Uterus (tissue), 4 donors: Measurements from ENCODE around the gene ADIG. TPM values are rescaled to one million over a fixed set of nuclear protein-coding genes. Genes with fewer than 3 reads are reported as not detected.

Experiments
- DNase-seq, 2 donors: peaks; one replicate each; pipeline ENCODE4 v3.0.0-alpha.2; 2019 to 2020
- H3K27ac ChIP-seq, 2 donors: fragments of 200-600 bp; sonication (generic); 1 replicate in 1 of 2; 2 replicates in 1 of 2; pipeline ENCODE4 v1.5.1; 2016 to 2018
- H3K27me3 ChIP-seq, 2 donors: fragments of 200-600 bp; sonication (generic); one replicate each; pipeline ENCODE4 v1.5.1; 2018 to 2019; ENCODE audit warnings: control low read depth in 1 of 2
- H3K36me3 ChIP-seq, 2 donors: fragments of 200-600 bp; sonication (generic); one replicate each; pipeline ENCODE4 v1.5.1; 2019; ENCODE audit warnings: control low read depth in 1 of 2
- H3K4me1 ChIP-seq, 2 donors: fragments of 200-600 bp; sonication (generic); one replicate each; pipeline ENCODE4 v1.5.1; 2018 to 2019; ENCODE audit warnings: control low read depth in 1 of 2
- H3K4me3 ChIP-seq, 2 donors: fragments of 200-600 bp; sonication (generic); 1 replicate in 1 of 2; 2 replicates in 1 of 2; pipeline ENCODE4 v1.5.1; 2018 to 2019; ENCODE audit warnings: mild to moderate bottlenecking in 1 of 2
- H3K9me3 ChIP-seq, 2 donors: fragments of 200-600 bp; sonication (generic); one replicate each; pipeline ENCODE4 v1.5.1; 2019; ENCODE audit warnings: control low read depth in 1 of 2
- POLR2A ChIP-seq, 2 donors: fragments of 450-650 bp; IDR thresholded peaks; one replicate each; pipeline ENCODE4 v1.6.1; 2016; ENCODE audit warnings: antibody characterized with exemption in 2 of 2, mild to moderate bottlenecking in 1 of 2, moderate library complexity in 1 of 2
- intact Hi-C: fragments of 100-400 bp; cut with DNase I; formaldehyde crosslinking; loops from one replicate; pipeline ENCODE4 v1.15.1; 2023; ENCODE audit warnings: low total_unique reads
- total RNA-seq, 4 donors: library from RNA; depleted of rRNA in 3 of 4; stranded (reverse); fragments of >200 nt in 3 of 4; gene quantifications; one replicate each; pipeline versions ENCODE4 v1.1.0 to v1.2.4, GENCODE V29; 2014 to 2023
- TF ChIP-seq, protein P1 (sequence below), 4 experiments: fragments of 200-600 bp in 2 of 4; fragments of 450-650 bp in 2 of 4; sonication (generic) in 2 of 4; IDR thresholded peaks; one replicate each; pipeline ENCODE4 v1.5.1; 2016 to 2019; ENCODE audit warnings: antibody characterized with exemption in 4 of 4, mild to moderate bottlenecking in 2 of 4, moderate library complexity in 1 of 4
- donor health status: DM: yes; HTN: yes; CAD: no.

The ADIG gene
- total RNA-seq, 4 donors from 2014 or later: not detected

DNA sequence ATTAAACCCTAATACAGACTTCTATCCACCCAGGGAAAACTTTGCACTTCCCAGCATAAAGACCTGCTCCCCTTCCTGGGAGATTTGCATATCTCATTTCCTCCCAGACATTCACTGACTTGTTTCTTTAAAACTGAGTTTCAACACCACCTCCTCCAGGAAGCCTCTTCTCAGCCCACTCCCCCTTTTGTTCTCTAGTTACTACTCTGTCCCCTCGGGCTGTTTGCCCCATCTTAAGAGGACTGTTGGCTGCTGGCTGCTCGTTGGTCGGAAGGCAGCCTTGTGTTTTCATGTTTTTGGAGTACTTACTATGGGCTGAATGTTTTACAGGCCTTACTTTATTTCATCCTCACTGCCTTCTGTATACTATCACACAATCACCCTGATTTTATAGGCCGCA lies 27.2 kb downstream of the ADIG start:
- intact Hi-C loops: no loop called here

DNA sequence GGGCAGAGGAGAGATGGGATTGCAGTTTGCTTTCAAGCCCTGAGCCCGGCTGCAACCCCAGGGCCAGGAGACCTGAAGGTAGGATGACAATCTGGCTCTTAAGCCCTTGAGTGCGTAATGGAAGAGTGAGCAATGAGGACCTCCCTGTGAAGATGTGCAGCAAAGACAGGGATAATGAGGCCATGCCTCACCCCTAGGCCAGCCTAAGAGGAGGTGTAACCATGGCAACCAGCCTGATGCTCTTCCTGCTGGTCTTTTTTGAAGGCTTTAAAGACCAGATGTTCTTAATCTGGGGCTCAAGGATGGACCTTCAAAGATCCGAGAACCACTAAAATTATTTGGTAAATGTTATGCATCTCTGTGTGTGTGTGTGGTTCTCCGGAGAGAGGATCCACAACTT lies 28.8 kb downstream of the ADIG start:
- no peak for DNase-seq
- TF ChIP-seq, protein P1, sequence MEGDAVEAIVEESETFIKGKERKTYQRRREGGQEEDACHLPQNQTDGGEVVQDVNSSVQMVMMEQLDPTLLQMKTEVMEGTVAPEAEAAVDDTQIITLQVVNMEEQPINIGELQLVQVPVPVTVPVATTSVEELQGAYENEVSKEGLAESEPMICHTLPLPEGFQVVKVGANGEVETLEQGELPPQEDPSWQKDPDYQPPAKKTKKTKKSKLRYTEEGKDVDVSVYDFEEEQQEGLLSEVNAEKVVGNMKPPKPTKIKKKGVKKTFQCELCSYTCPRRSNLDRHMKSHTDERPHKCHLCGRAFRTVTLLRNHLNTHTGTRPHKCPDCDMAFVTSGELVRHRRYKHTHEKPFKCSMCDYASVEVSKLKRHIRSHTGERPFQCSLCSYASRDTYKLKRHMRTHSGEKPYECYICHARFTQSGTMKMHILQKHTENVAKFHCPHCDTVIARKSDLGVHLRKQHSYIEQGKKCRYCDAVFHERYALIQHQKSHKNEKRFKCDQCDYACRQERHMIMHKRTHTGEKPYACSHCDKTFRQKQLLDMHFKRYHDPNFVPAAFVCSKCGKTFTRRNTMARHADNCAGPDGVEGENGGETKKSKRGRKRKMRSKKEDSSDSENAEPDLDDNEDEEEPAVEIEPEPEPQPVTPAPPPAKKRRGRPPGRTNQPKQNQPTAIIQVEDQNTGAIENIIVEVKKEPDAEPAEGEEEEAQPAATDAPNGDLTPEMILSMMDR (IDR thresholded peaks at IDR 0.05): no peak
- no peak for TF ChIP-seq POLR2A (IDR thresholded peaks at IDR 0.05)
- no peaks in the 10 kb centered on the region for H3K36me3 ChIP-seq
- no peaks in the 10 kb centered on the region for H3K9me3 ChIP-seq
- intact Hi-C loops: no loop called here
- H3K4me1 ChIP-seq: no peaks in the 10 kb centered on the region
- no peaks in the 10 kb centered on the region for H3K27me3 ChIP-seq
- no peak overlapping the region for H3K27ac ChIP-seq
- no peak overlapping the region for H3K4me3 ChIP-seq

More for the DNA sequence above, 27.2 kb downstream of the ADIG start:
- no peak overlapping the region for H3K4me3 ChIP-seq
- no peaks in the 10 kb centered on the region for H3K36me3 ChIP-seq
- H3K4me1 ChIP-seq: no peaks in the 10 kb centered on the region
- no peaks in the 10 kb centered on the region for H3K27me3 ChIP-seq
- no peak overlapping the region for H3K27ac ChIP-seq
- TF ChIP-seq, protein P1 (IDR thresholded peaks at IDR 0.05): no peak
- no peak for TF ChIP-seq POLR2A (IDR thresholded peaks at IDR 0.05)
- DNase-seq: no peak
- H3K9me3 ChIP-seq: no peaks in the 10 kb centered on the region

DNA sequence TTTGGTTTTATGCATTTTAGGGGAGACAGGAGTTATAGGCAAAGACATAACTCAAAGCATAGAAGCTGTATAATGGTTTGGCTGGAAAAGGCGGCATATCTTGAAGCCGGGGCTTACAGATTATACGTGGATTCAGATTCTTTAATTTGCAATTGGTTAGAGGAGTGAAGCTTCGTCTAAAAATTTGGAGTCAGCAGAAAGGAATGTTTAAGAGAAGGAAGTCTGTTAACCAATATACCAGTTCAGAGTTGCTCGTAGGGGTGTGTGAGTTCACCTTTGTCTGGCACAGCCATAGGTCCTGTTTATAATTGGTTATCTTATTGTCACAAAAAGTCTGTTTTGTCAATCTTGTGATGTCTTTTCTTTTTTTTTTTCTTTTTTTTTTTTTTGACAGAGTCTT lies 29.5 kb downstream of the ADIG start:
- intact Hi-C loops: no loop called here
- no peak overlapping the region for H3K27ac ChIP-seq
- no peaks in the 10 kb centered on the region for H3K27me3 ChIP-seq
- H3K4me3 ChIP-seq: no peak overlapping the region
- H3K4me1 ChIP-seq: no peaks in the 10 kb centered on the region
- no peak for TF ChIP-seq POLR2A (IDR thresholded peaks at IDR 0.05)
- TF ChIP-seq, protein P1 (IDR thresholded peaks at IDR 0.05): no peak
- no peak for DNase-seq
- no peaks in the 10 kb centered on the region for H3K9me3 ChIP-seq
- no peaks in the 10 kb centered on the region for H3K36me3 ChIP-seq

DNA sequence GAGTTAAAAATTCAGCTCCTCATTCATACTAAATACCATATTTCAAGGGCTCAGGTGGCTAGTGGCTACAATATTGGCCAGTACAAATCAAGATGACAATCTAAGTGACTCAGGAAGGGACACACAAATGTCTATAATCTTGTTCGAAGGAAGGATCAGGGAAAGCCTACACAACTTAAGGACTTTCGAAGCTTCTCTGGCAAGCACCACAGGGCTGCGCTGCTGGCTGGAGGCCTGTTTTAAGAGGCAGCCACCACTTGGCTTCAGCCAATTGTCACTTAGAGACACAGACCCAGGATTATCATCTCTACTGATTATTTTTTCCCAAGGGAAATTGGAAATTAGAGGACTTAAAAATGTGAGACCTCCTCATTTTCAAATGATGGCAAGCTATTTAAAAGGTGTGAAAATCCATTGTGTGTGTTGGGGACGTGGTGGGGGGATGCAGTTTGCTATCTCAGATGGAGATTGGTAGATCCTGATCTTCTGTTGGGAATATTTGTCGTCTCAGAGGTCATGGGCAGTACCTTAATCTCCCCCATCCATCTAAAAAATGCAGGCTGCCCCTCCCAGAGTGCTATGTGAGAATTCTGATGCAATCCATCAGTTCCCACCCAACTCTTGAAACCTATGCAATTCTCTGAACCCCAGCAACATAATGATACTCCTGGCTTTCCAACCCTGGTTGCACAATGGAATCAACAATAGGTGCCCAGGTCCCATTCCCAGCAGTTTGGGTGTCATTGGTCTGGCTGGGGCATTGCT lies 31.9 kb downstream of the ADIG start:
- H3K36me3 ChIP-seq: no peaks in the 10 kb centered on the region
- no peak overlapping the region for H3K4me3 ChIP-seq
- no peaks in the 10 kb centered on the region for H3K9me3 ChIP-seq
- no peak overlapping the region for H3K27ac ChIP-seq
- intact Hi-C loops: no loop called here
- no peak for TF ChIP-seq POLR2A (IDR thresholded peaks at IDR 0.05)
- no peak for DNase-seq
- no peaks in the 10 kb centered on the region for H3K27me3 ChIP-seq
- H3K4me1 ChIP-seq: no peaks in the 10 kb centered on the region

DNA sequence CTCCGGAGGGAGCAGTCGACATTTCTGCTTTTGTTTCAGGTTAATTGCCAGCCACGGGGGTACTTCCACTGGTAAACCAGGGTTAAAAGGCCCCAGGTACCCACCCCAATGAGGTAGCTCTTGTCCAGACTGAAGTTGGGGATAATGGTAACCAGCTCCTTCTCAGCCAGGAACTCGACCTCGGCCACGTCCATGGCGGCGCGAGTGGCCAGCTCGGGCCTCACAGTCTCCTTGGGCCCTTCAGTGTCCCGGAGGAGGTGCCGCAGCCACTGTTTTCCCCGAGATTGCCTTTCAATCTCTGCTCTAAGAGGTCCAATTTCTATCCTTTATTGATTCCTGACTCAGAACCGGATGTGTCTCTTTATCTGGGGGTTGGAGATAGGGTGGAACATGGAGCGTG lies 34.3 kb downstream of the ADIG start:
- TF ChIP-seq POLR2A (IDR thresholded peaks at IDR 0.05): no peak
- TF ChIP-seq, protein P1 (IDR thresholded peaks at IDR 0.05): no peak
- Histone ChIP-seq H3K4me3 (no peak overlapping the region), H3K27ac (no peak overlapping the region), H3K36me3 (no peaks in the 10 kb centered on the region), H3K4me1 (no peaks in the 10 kb centered on the region), H3K9me3 (no peaks in the 10 kb centered on the region), H3K27me3 (no peaks in the 10 kb centered on the region)
- no peak for DNase-seq
- intact Hi-C loops: no loop called here
